Trophoblast cell (in vitro differentiated cells and primary cell): ENCODE results near the gene RAP1A.
"Not testable (repeated sequence)": the region's sequence is repeated elsewhere in the genome, so short reads cannot be mapped to it uniquely, and the experiment has no call there.

Experiments used
- DNase-seq, 2 donors: peaks; one replicate each; pipeline ENCODE4 v3.0.0-alpha.2; 2016
- H2AFZ ChIP-seq: 2 replicates; pipeline ENCODE4 v1.6.1; 2013; ENCODE audit warnings: low read length, moderate library complexity, mild to moderate bottlenecking; ENCODE audit not compliant: insufficient read depth, poor library complexity
- H2AK5ac ChIP-seq: 2 replicates; pipeline ENCODE4 v1.6.1; 2013; ENCODE audit warnings: mild to moderate bottlenecking, low read length
- H2BK120ac ChIP-seq: 2 replicates; pipeline ENCODE4 v1.6.1; 2013; ENCODE audit warnings: low read length, mild to moderate bottlenecking, moderate library complexity; ENCODE audit not compliant: insufficient read depth, poor library complexity
- H2BK12ac ChIP-seq: 2 replicates; pipeline ENCODE4 v1.6.1; 2013; ENCODE audit warnings: mild to moderate bottlenecking, low read length, moderate library complexity
- H2BK5ac ChIP-seq: 2 replicates; pipeline ENCODE4 v1.6.1; 2013; ENCODE audit warnings: low read length, low read depth, moderate library complexity, mild to moderate bottlenecking; ENCODE audit not compliant: poor library complexity
- H3K14ac ChIP-seq: 2 replicates; pipeline ENCODE4 v1.6.1; 2013; ENCODE audit warnings: mild to moderate bottlenecking, low read length
- H3K18ac ChIP-seq: 2 replicates; pipeline ENCODE4 v1.6.1; 2013; ENCODE audit warnings: mild to moderate bottlenecking, low read length
- H3K23ac ChIP-seq: 2 replicates; pipeline ENCODE4 v1.6.1; 2013; ENCODE audit warnings: low read length
- H3K27ac ChIP-seq: 2 replicates; pipeline ENCODE4 v1.5.1; 2013; ENCODE audit warnings: low read depth, mild to moderate bottlenecking, inconsistent platforms, low read length, moderate library complexity
- H3K27me3 ChIP-seq: 2 replicates; pipeline ENCODE4 v1.6.1; 2013; ENCODE audit warnings: inconsistent platforms, mild to moderate bottlenecking, low read length, moderate library complexity; ENCODE audit not compliant: insufficient read depth
- H3K36me3 ChIP-seq, 2 experiments: 1 replicate in 1 of 2; 2 replicates in 1 of 2; pipeline ENCODE4 v1.6.1; 2013; ENCODE audit warnings: low read length in 2 of 2, mild to moderate bottlenecking in 2 of 2, moderate library complexity in 1 of 2; ENCODE audit not compliant: insufficient read depth in 2 of 2, control insufficient read depth in 1 of 2
- H3K4ac ChIP-seq: 2 replicates; pipeline ENCODE4 v1.6.1; 2013; ENCODE audit warnings: low read depth, mild to moderate bottlenecking, low read length, moderate library complexity
- H3K4me1 ChIP-seq, 2 experiments: 1 replicate in 1 of 2; 2 replicates in 1 of 2; pipeline ENCODE4 v1.6.1; 2013; ENCODE audit warnings: low read length in 2 of 2, mild to moderate bottlenecking in 2 of 2, moderate library complexity in 1 of 2; ENCODE audit not compliant: insufficient read depth in 2 of 2, control insufficient read depth in 1 of 2
- H3K4me2 ChIP-seq: 2 replicates; pipeline ENCODE4 v1.6.1; 2013; ENCODE audit warnings: inconsistent platforms, mild to moderate bottlenecking, low read length, moderate library complexity
- H3K4me3 ChIP-seq: 2 replicates; pipeline ENCODE4 v1.5.1; 2013; ENCODE audit warnings: mild to moderate bottlenecking, low read depth, low read length, inconsistent platforms
- H3K79me1 ChIP-seq: one replicate; pipeline ENCODE4 v1.6.1; 2013; ENCODE audit warnings: low read length
- H3K79me2 ChIP-seq: 2 replicates; pipeline ENCODE4 v1.6.1; 2013; ENCODE audit warnings: low read length, mild to moderate bottlenecking; ENCODE audit not compliant: control insufficient read depth, insufficient read depth, poor library complexity
- H3K9ac ChIP-seq: 2 replicates; pipeline ENCODE4 v1.6.1; 2013; ENCODE audit warnings: mild to moderate bottlenecking, low read length
- H3K9me3 ChIP-seq: 2 replicates; pipeline ENCODE4 v1.6.1; 2013; ENCODE audit warnings: low read depth, mild to moderate bottlenecking, control low read depth, inconsistent platforms, low read length; ENCODE audit not compliant: insufficient read depth
- H4K12ac ChIP-seq: 2 replicates; pipeline ENCODE4 v1.6.1; 2013; ENCODE audit warnings: low read depth, mild to moderate bottlenecking, low read length, moderate library complexity
- H4K8ac ChIP-seq: 2 replicates; pipeline ENCODE4 v1.6.1; 2013; ENCODE audit warnings: low read depth, mild to moderate bottlenecking, low read length, moderate library complexity
- H4K91ac ChIP-seq: one replicate; pipeline ENCODE4 v1.6.1; 2013; ENCODE audit warnings: low read depth, mild to moderate bottlenecking, low read length, moderate library complexity
- WGBS: extraction: QIAGEN DNeasy Blood & Tissue Kit; methylation state at CpG from one replicate; pipeline ENCODE4 v1.1.7; 2013; ENCODE audit warnings: missing lambda C conversion rate; ENCODE audit not compliant: insufficient read length, insufficient coverage; ENCODE audit errors: extremely low coverage; 5-methylcytosine and 5-hydroxymethylcytosine counted together

Gene RAP1A

GRCh38 chr1:111606457-111607215 is 13.0 kb upstream of the RAP1A start:
- H3K14ac ChIP-seq, H4K91ac ChIP-seq, H2BK5ac ChIP-seq, H3K4me2 ChIP-seq, H2BK120ac ChIP-seq, H3K9ac ChIP-seq, H3K18ac ChIP-seq, H3K4ac ChIP-seq, H2AK5ac ChIP-seq, H3K36me3 ChIP-seq, H3K27me3 ChIP-seq, H3K27ac ChIP-seq, H3K79me2 ChIP-seq, H2BK12ac ChIP-seq, H3K23ac ChIP-seq, H4K8ac ChIP-seq, H4K12ac ChIP-seq, H3K79me1 ChIP-seq, DNase-seq, H2AFZ ChIP-seq, H3K4me3 ChIP-seq, H3K9me3 ChIP-seq, H3K4me1 ChIP-seq: not testable (repeated sequence)
- no CpG with 5 or more reads among the region's 8 CpGs for WGBS

DNA sequence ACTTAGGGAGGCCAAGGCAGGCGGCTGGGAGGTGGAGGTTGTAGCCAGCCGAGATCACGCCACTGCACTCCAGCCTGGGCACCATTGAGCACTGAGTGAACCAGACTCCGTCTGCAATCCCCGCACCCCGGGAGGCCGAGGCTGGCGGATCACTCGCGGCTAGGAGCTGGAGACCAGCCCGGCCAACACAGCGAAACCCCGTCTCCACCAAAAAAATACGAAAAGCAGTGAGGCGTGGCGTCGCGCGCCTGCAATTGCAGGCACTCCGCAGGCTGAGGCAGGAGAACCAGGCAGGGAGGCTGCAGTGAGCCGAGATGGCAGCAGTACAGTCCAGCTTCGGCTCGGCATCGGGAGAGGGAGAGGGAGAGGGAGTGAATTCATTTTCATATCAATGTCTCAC is 11.1 kb upstream of the RAP1A start:
- H3K27ac ChIP-seq, H4K91ac ChIP-seq, H2BK5ac ChIP-seq, H3K36me3 ChIP-seq, H3K4me1 ChIP-seq, H3K4ac ChIP-seq, H3K9me3 ChIP-seq, H2AK5ac ChIP-seq, H4K12ac ChIP-seq, H2BK120ac ChIP-seq, H4K8ac ChIP-seq, H3K18ac ChIP-seq, H3K23ac ChIP-seq, H3K9ac ChIP-seq, H3K27me3 ChIP-seq, H2BK12ac ChIP-seq, H2AFZ ChIP-seq, H3K79me2 ChIP-seq, H3K4me3 ChIP-seq, H3K79me1 ChIP-seq, DNase-seq, H3K14ac ChIP-seq, H3K4me2 ChIP-seq: not testable (repeated sequence)
- WGBS, result no CpG with 5 or more reads among the region's 24 CpGs

DNA sequence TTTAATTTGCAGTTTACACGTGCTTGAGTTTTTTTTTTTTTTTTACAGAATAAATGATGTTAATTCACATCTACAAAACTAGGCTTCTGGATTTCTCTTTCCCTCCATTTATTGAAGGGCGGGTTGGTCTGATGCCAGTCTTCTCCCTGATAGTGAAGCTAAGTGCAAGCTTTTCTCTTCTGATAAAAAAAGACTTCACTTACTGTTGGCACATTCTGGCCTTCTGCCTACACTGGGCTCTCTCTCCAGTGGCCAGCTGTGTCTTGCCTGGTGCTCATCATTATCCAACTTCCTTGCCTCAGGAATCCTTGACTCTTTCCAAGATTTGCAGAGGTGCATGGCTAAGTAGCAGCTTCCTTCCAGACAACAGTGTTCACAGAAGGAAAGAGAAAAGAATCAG is 7.6 kb upstream of the RAP1A start:
- Histone ChIP-seq H4K8ac (no peak overlapping the region), H2BK5ac (no peak overlapping the region), H3K4me2 (no peak overlapping the region), H3K18ac (no peak overlapping the region), H3K36me3 (no peaks in the 10 kb centered on the region), H4K12ac (no peak overlapping the region), H4K91ac (no peak overlapping the region), H3K9ac (no peak overlapping the region), H3K4me3 (no peak overlapping the region), H3K4ac (no peak overlapping the region), H3K79me1 (no peaks in the 10 kb centered on the region), H2BK12ac (no peak overlapping the region), H3K23ac (no peak overlapping the region), H3K4me1 (no peaks in the 10 kb centered on the region), H3K27me3 (no peaks in the 10 kb centered on the region), H2BK120ac (no peak overlapping the region), H3K27ac (no peak overlapping the region), H3K79me2 (no peaks in the 10 kb centered on the region), H2AFZ (no peak overlapping the region), H2AK5ac (no peak overlapping the region), H3K9me3 (peaks cover 2% of the 10 kb centered on the region), H3K14ac (no peak overlapping the region)
- DNase-seq, result no peak
- no CpG with 5 or more reads among the region's 2 CpGs for WGBS

GRCh38 chr1:111615870-111616715 is 3.5 kb upstream of the RAP1A start:
- no peak overlapping the region for H3K27ac ChIP-seq
- no peak overlapping the region for H3K4ac ChIP-seq
- H3K36me3 ChIP-seq, result no peaks in the 10 kb centered on the region
- H3K14ac ChIP-seq, result no peak overlapping the region
- H4K91ac ChIP-seq, result no peak overlapping the region
- no peak overlapping the region for H4K12ac ChIP-seq
- peaks cover 11% of the 10 kb centered on the region for H3K79me1 ChIP-seq
- H2BK12ac ChIP-seq, result no peak overlapping the region
- peaks cover 8% of the 10 kb centered on the region for H3K79me2 ChIP-seq
- H3K4me2 ChIP-seq, result no peak overlapping the region
- H3K27me3 ChIP-seq, result no peaks in the 10 kb centered on the region
- H2BK5ac ChIP-seq, result no peak overlapping the region
- H2AK5ac ChIP-seq, result no peak overlapping the region
- H3K4me1 ChIP-seq, result peaks cover 0 to 3% of the 10 kb centered on the region in 2 experiments
- no peak overlapping the region for H3K18ac ChIP-seq
- peak in 1 of 2 donors; percentile 10 for DNase-seq
- H2BK120ac ChIP-seq, result no peak overlapping the region
- H4K8ac ChIP-seq, result no peak overlapping the region
- no peak overlapping the region for H3K9ac ChIP-seq
- H2AFZ ChIP-seq, result no peak overlapping the region
- no CpG with 5 or more reads among the region's 3 CpGs for WGBS
- H3K23ac ChIP-seq, result no peak overlapping the region
- no peaks in the 10 kb centered on the region for H3K9me3 ChIP-seq
- no peak overlapping the region for H3K4me3 ChIP-seq
